ENCODE results near the gene HS6ST2. TPM values are rescaled to one million over a fixed set of nuclear protein-coding genes. Genes with fewer than 3 reads are reported as not detected.

Gene HS6ST2
- total RNA-seq, 1 donor, result not detected

GRCh38 chrX:132750331-132751062 lies 207.9 kb downstream of the HS6ST2 start:
- no peak overlapping the region for H3K4me3 ChIP-seq (ENCODE audit: low read depth, low read length)
- no peak for DNase-seq (ENCODE audit: low read depth)
- no peak for TF ChIP-seq CTCF (IDR thresholded peaks at IDR 0.05; ENCODE audit: insufficient read depth, low read depth, low read length)

GRCh38 chrX:132749406-132749805 lies 209.0 kb downstream of the HS6ST2 start:
- no peak for DNase-seq (ENCODE audit: low read depth)
- no peak overlapping the region for H3K4me3 ChIP-seq (ENCODE audit: low read depth, low read length)
- no peak for TF ChIP-seq CTCF (IDR thresholded peaks at IDR 0.05; ENCODE audit: insufficient read depth, low read depth, low read length)

GRCh38 chrX:132748909-132749308 lies 209.5 kb downstream of the HS6ST2 start:
- no peak overlapping the region for H3K4me3 ChIP-seq (ENCODE audit: low read depth, low read length)
- DNase-seq (ENCODE audit: low read depth), result no peak
- TF ChIP-seq CTCF (IDR thresholded peaks at IDR 0.05; ENCODE audit: insufficient read depth, low read depth, low read length), result no peak

- no peak for DNase-seq (ENCODE audit: low read depth)
- H3K4me3 ChIP-seq (ENCODE audit: low read depth, low read length), result no peak overlapping the region
- TF ChIP-seq CTCF (IDR thresholded peaks at IDR 0.05; ENCODE audit: insufficient read depth, low read depth, low read length), result no peak
Observed at GRCh38 chrX:132748268-132748667, 210.2 kb downstream of the HS6ST2 start.

GRCh38 chrX:132745593-132745992 lies 212.8 kb downstream of the HS6ST2 start:
- DNase-seq (ENCODE audit: low read depth), result no peak
- TF ChIP-seq CTCF (IDR thresholded peaks at IDR 0.05; ENCODE audit: insufficient read depth, low read depth, low read length), result no peak
- H3K4me3 ChIP-seq (ENCODE audit: low read depth, low read length), result no peak overlapping the region

- no peak for TF ChIP-seq CTCF (IDR thresholded peaks at IDR 0.05; ENCODE audit: insufficient read depth, low read depth, low read length)
- H3K4me3 ChIP-seq (ENCODE audit: low read depth, low read length), result no peak overlapping the region
- DNase-seq (ENCODE audit: low read depth), result no peak
Observed at GRCh38 chrX:132744470-132744869, 214.0 kb downstream of the HS6ST2 start.

- TF ChIP-seq CTCF (IDR thresholded peaks at IDR 0.05; ENCODE audit: insufficient read depth, low read depth, low read length), result no peak
- no peak overlapping the region for H3K4me3 ChIP-seq (ENCODE audit: low read depth, low read length)
- DNase-seq (ENCODE audit: low read depth), result no peak
Observed at GRCh38 chrX:132743086-132743485, 215.3 kb downstream of the HS6ST2 start.
